B cell (primary cell): ENCODE results near the gene HIGD1A. TPM values are rescaled to one million over a fixed set of nuclear protein-coding genes. Genes with fewer than 3 reads are reported as not detected.

Source experiments
- ATAC-seq: fragments of 200-7000 bp; cut with Tn5 transposase; one replicate; pipeline ENCODE4 v1.10.0; 2021; ENCODE audit warnings: low read depth, mild to moderate bottlenecking, moderate number of reproducible peaks, moderate library complexity
- CTCF ChIA-PET: fragments of 350-600 bp; sonication (Branson Sonifier 250); formaldehyde crosslinking; loops from one replicate; lab custom pipeline; 2021; ENCODE audit warnings: antibody characterized with exemption, inconsistent platforms; lab: Charles Lee
- POLR2A ChIA-PET: fragments of 350-600 bp; sonication (Branson Sonifier 250); formaldehyde crosslinking; loops from one replicate; lab custom pipeline; 2021; ENCODE audit warnings: antibody characterized with exemption; lab: Charles Lee
- DNase-seq: peaks from one replicate; pipeline ENCODE4 v3.0.0; 2013
- H2AFZ ChIP-seq: 2 replicates; pipeline ENCODE4 v1.6.1; 2012; ENCODE audit warnings: mild to moderate bottlenecking, low read depth, low read length; ENCODE audit not compliant: insufficient read depth, poor library complexity, severe bottlenecking
- H3K27ac ChIP-seq, 2 donors: 1 replicate in 1 of 2; 2 replicates in 1 of 2; pipeline ENCODE4 v1.5.1; 2012 to 2013; ENCODE audit warnings: low read length in 2 of 2, mild to moderate bottlenecking in 2 of 2, moderate library complexity in 1 of 2
- H3K27me3 ChIP-seq, 4 experiments: fragments of 200-600 bp in 1 of 4; sonication (generic) in 1 of 4; replicated peaks in 1 of 4; 1 replicate in 2 of 4; 2 replicates in 2 of 4; pipeline versions ENCODE4 v1.6.1 to v1.7.0; 2013 to 2016; ENCODE audit warnings: low read length in 3 of 4, mild to moderate bottlenecking in 2 of 4, mixed read lengths in 1 of 4, moderate library complexity in 1 of 4; ENCODE audit not compliant: insufficient read depth in 4 of 4, control insufficient read depth in 3 of 4; ENCODE audit errors: control extremely low read depth in 1 of 4
- H3K36me3 ChIP-seq, 2 experiments: replicated peaks in 1 of 2; 1 replicate in 1 of 2; 2 replicates in 1 of 2; pipeline versions ENCODE4 v1.6.1 to v1.7.1; 2013; ENCODE audit warnings: low read length in 1 of 2; ENCODE audit not compliant: insufficient read depth in 2 of 2, control insufficient read depth in 1 of 2; ENCODE audit errors: control extremely low read depth in 1 of 2, extremely low read depth in 1 of 2
- H3K4me1 ChIP-seq, 2 donors: fragments of 200-600 bp in 1 of 2; sonication (generic) in 1 of 2; 1 replicate in 1 of 2; 2 replicates in 1 of 2; pipeline versions ENCODE4 v1.5.1 to v1.6.1; 2013 to 2017; ENCODE audit warnings: low read length in 2 of 2; ENCODE audit not compliant: control insufficient read depth in 2 of 2, insufficient read depth in 2 of 2
- H3K4me2 ChIP-seq: replicated peaks from 2 replicates; pipeline ENCODE3; 2012; ENCODE audit warnings: mild to moderate bottlenecking, low read depth, low read length; ENCODE audit not compliant: poor library complexity, severe bottlenecking
- H3K4me3 ChIP-seq, 5 experiments: fragments of 200-600 bp in 1 of 5; sonication (generic) in 1 of 5; 1 replicate in 3 of 5; 2 replicates in 2 of 5; pipeline versions ENCODE4 v1.5.1 to v1.7.0; 2011 to 2016; ENCODE audit warnings: low read length in 4 of 5, mild to moderate bottlenecking in 4 of 5, low read depth in 2 of 5, control low read depth in 1 of 5, moderate library complexity in 1 of 5; ENCODE audit not compliant: insufficient read depth in 1 of 5; ENCODE audit errors: control extremely low read depth in 1 of 5, extremely low read depth in 1 of 5
- H3K79me2 ChIP-seq: fragments of 200-600 bp; sonication (generic); one replicate; pipeline ENCODE4 v1.6.0; 2016; ENCODE audit warnings: low read length; ENCODE audit not compliant: control insufficient read depth, insufficient read depth
- H3K9ac ChIP-seq: fragments of 200-600 bp; sonication (generic); 2 replicates; pipeline ENCODE4 v1.6.1; 2017; ENCODE audit warnings: mild to moderate bottlenecking, low read length, moderate library complexity
- H3K9me3 ChIP-seq, 3 donors: one replicate each; pipeline versions ENCODE4 v1.6.1 to v1.7.1; 2013; ENCODE audit warnings: low read length in 2 of 3; ENCODE audit not compliant: control insufficient read depth in 2 of 3, insufficient read depth in 1 of 3; ENCODE audit errors: control extremely low read depth in 1 of 3
- H4K20me1 ChIP-seq: 2 replicates; pipeline ENCODE4 v1.6.0; 2012; ENCODE audit warnings: mild to moderate bottlenecking, low read length; ENCODE audit not compliant: insufficient read depth, control insufficient read depth, poor library complexity, severe bottlenecking
- H3K27ac Mint-ChIP-seq: one replicate; pipeline ENCODE4 v1.8.0; 2021; ENCODE audit warnings: mixed read lengths
- H3K27me3 Mint-ChIP-seq: one replicate; pipeline ENCODE4 v1.8.0; 2021; ENCODE audit warnings: mixed read lengths
- H3K4me1 Mint-ChIP-seq: one replicate; pipeline ENCODE4 v1.8.0; 2021; ENCODE audit warnings: mixed read lengths
- H3K4me3 Mint-ChIP-seq: one replicate; pipeline ENCODE4 v1.8.0; 2021; ENCODE audit warnings: mixed read lengths
- H3K9me3 Mint-ChIP-seq: one replicate; pipeline ENCODE4 v1.8.0; 2022; ENCODE audit warnings: mixed read lengths; ENCODE audit not compliant: insufficient read depth
- EZH2 ChIP-seq: IDR thresholded peaks from 2 replicates; pipeline ENCODE4 v1.6.1; 2012; ENCODE audit warnings: borderline replicate concordance, low read depth, mild to moderate bottlenecking, moderate library complexity, low read length; ENCODE audit not compliant: insufficient read depth, poor library complexity, severe bottlenecking
- WGBS: methylation state at CpG from one replicate; pipeline ENCODE4 v1.1.5; 2013; ENCODE audit warnings: missing lambda C conversion rate; ENCODE audit not compliant: insufficient coverage; 5-methylcytosine and 5-hydroxymethylcytosine counted together
- intact Hi-C: fragments of 100-400 bp; cut with micrococcal nuclease; formaldehyde crosslinking; loops from one replicate; pipeline ENCODE4 v1.10.0; 2022
- polyA plus RNA-seq: library from polyadenylated mRNA; depleted of rRNA; stranded (reverse); fragments of >200 nt; gene quantifications from 2 replicates; pipeline ENCODE4 v1.2.3, GENCODE V29; 2012
- total RNA-seq, 2 donors: library from RNA; stranded (reverse); fragments of 120-200 nt in 1 of 2; gene quantifications; 1 replicate in 1 of 2; 2 replicates in 1 of 2; pipeline versions ENCODE4 v1.2.3 to v1.2.4, GENCODE V29; 2013 to 2022
- TF ChIP-seq, protein P1 (sequence below): fragments of 200-600 bp; IDR thresholded peaks from one replicate; pipeline ENCODE4 v1.8.0; 2022; ENCODE audit warnings: antibody characterized with exemption, mild to moderate bottlenecking

Gene HIGD1A
- total and polyA plus RNA-seq, 2 donors (not counting 1 experiment from before 2014, with no cell fraction given): 14.2 to 16.5 TPM

DNA sequence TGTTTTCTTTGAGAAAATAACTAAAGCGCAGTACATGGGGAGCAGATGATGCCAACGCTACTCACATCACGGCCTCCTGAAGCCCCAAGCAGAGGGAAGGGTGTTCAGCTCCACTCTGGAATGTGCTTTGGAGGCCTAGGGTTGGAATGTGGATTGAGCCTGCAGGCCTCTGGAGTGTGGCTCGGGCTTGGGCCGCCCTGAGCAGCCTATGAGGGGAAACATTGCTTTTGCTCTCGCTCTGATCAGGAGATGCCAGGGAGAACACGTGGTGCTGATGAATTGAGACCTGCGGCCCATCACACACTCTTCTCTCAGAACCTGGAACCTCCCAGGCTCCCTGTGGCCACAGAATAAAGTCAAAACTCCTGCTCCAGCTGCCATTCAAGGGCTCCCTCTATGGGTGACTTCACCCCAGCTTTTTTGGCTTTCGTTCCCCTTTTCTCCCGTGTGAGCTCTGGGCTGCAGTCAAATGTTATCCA is 54.5 kb downstream of the HIGD1A start:
- H2AFZ ChIP-seq: no peak overlapping the region
- Mint-ChIP-seq H3K27ac (no peak overlapping the region), H3K4me1 (peaks cover 9% of the 10 kb centered on the region), H3K27me3 (no peaks in the 10 kb centered on the region), H3K9me3 (no peaks in the 10 kb centered on the region), H3K4me3 (no peak overlapping the region)
- no peaks in the 10 kb centered on the region for H3K79me2 ChIP-seq
- no peak overlapping the region for H3K4me2 ChIP-seq
- H3K4me3 ChIP-seq: no peak overlapping the region
- H3K9me3 ChIP-seq: no peaks in the 10 kb centered on the region
- POLR2A ChIA-PET: no interaction called here
- no peak overlapping the region for H3K9ac ChIP-seq
- 61% methylated on average over 8 of the region's 10 CpGs for WGBS
- H3K36me3 ChIP-seq: no peaks in the 10 kb centered on the region
- no peaks in the 10 kb centered on the region for H4K20me1 ChIP-seq
- intact Hi-C loops: no loop called here
- TF ChIP-seq, protein P1, sequence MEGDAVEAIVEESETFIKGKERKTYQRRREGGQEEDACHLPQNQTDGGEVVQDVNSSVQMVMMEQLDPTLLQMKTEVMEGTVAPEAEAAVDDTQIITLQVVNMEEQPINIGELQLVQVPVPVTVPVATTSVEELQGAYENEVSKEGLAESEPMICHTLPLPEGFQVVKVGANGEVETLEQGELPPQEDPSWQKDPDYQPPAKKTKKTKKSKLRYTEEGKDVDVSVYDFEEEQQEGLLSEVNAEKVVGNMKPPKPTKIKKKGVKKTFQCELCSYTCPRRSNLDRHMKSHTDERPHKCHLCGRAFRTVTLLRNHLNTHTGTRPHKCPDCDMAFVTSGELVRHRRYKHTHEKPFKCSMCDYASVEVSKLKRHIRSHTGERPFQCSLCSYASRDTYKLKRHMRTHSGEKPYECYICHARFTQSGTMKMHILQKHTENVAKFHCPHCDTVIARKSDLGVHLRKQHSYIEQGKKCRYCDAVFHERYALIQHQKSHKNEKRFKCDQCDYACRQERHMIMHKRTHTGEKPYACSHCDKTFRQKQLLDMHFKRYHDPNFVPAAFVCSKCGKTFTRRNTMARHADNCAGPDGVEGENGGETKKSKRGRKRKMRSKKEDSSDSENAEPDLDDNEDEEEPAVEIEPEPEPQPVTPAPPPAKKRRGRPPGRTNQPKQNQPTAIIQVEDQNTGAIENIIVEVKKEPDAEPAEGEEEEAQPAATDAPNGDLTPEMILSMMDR: peak; percentile 14
- TF ChIP-seq EZH2: no peak
- peaks cover 0 to 3% of the 10 kb centered on the region in 2 donors for H3K4me1 ChIP-seq
- CTCF ChIA-PET: interaction anchor here (0.8 to 1.2 kb wide), 3 partner anchors 9 to 200 kb away, joined by 3 to 4 read pairs (median 3); partner anchors contain the start of gene SEC22C
- ATAC-seq (peak; percentile 10), DNase-seq (peak; percentile 20)
- no peak overlapping the region for H3K27ac ChIP-seq
- H3K27me3 ChIP-seq: no peaks in the 10 kb centered on the region

DNA sequence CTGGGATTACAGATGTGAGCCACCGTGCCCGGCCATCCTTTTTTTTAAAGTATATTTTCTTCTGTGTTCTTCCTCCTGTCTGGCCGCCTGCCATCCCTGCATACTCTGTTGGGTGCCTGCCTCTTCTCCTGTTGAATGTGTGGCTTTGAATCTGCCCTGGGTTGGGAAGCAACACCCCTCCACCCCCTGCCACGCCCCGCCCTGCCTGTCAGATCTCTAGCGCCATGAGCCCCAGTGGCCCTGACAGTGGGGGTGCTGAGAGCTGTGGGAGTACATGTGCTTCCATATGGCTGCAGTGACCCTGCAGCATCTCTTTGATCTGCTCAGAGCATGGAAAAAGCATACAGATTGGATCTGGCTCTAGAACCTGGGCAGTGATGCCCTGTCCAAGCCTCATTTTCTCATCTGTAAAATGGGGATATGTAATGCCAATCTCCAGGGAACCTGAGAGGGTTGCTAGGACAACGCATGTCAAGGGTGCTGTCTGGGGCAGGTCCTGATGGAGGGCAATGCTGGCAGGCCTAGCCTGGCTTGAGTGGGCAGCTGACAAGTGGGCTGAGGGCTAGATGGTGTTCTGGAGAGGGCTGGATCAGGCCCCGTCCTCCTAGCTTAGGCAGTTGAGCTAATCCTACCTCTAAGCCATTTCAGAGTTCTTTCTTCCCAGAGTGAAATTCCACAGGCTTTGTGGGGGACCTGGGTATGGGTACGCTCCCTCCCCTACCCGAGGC is 55.1 kb downstream of the HIGD1A start:
- H3K9me3 ChIP-seq: no peaks in the 10 kb centered on the region
- H3K79me2 ChIP-seq: no peaks in the 10 kb centered on the region
- ATAC-seq (no peak), DNase-seq (no peak)
- no peak overlapping the region for H2AFZ ChIP-seq
- H3K4me3 ChIP-seq: no peak overlapping the region
- H3K27ac Mint-ChIP-seq: no peak overlapping the region
- H3K9ac ChIP-seq: no peak overlapping the region
- H3K9me3 Mint-ChIP-seq: no peaks in the 10 kb centered on the region
- CTCF ChIA-PET: interaction anchor here (0.8 to 1.4 kb wide), 4 partner anchors 10 to 200 kb away, joined by 3 to 4 read pairs (median 3); no protein-coding TSS in a partner anchor
- H4K20me1 ChIP-seq: no peaks in the 10 kb centered on the region
- H3K4me1 ChIP-seq: peaks cover 0 to 3% of the 10 kb centered on the region in 2 donors
- peaks cover 12% of the 10 kb centered on the region for H3K4me1 Mint-ChIP-seq
- H3K27ac ChIP-seq: no peak overlapping the region
- no peaks in the 10 kb centered on the region for H3K27me3 Mint-ChIP-seq
- H3K4me3 Mint-ChIP-seq: no peak overlapping the region
- intact Hi-C loops: no loop called here
- 98% methylated on average over 3 of the region's 10 CpGs for WGBS
- POLR2A ChIA-PET: no interaction called here
- no peak for TF ChIP-seq EZH2
- TF ChIP-seq, protein P1: no peak
- no peak overlapping the region for H3K4me2 ChIP-seq
- H3K27me3 ChIP-seq: no peaks in the 10 kb centered on the region
- H3K36me3 ChIP-seq: no peaks in the 10 kb centered on the region
